Neutrophil (primary cell): ENCODE results near the gene CA10.

Experiments
- H3K27ac ChIP-seq: fragments of 200-600 bp; sonication (generic); 2 replicates; pipeline ENCODE4 v1.5.1; 2016; ENCODE audit warnings: mild to moderate bottlenecking, moderate library complexity
- H3K27me3 ChIP-seq: fragments of 200-600 bp; sonication (generic); 2 replicates; pipeline ENCODE4 v1.6.0; 2016; ENCODE audit warnings: mild to moderate bottlenecking
- H3K36me3 ChIP-seq: fragments of 200-600 bp; sonication (generic); 2 replicates; pipeline ENCODE4 v1.5.1; 2017
- H3K4me1 ChIP-seq, 2 experiments: fragments of 200-600 bp in 1 of 2; sonication (generic) in 1 of 2; 1 replicate in 1 of 2; 2 replicates in 1 of 2; pipeline versions ENCODE4 v1.5.1 to v1.6.1; 2013 to 2016; ENCODE audit warnings: low read depth in 1 of 2, low read length in 1 of 2, mild to moderate bottlenecking in 1 of 2, moderate library complexity in 1 of 2; ENCODE audit not compliant: control insufficient read depth in 1 of 2, insufficient read depth in 1 of 2
- H3K4me3 ChIP-seq, 2 experiments: fragments of 200-600 bp in 1 of 2; sonication (generic) in 1 of 2; 1 replicate in 1 of 2; 2 replicates in 1 of 2; pipeline ENCODE4 v1.5.1; 2013 to 2016; ENCODE audit warnings: low read depth in 1 of 2, low read length in 1 of 2, mild to moderate bottlenecking in 1 of 2, moderate library complexity in 1 of 2
- H3K9me3 ChIP-seq: fragments of 200-600 bp; sonication (generic); 2 replicates; pipeline ENCODE4 v1.5.1; 2016
- CTCF ChIP-seq: fragments of 200-600 bp; sonication (generic); IDR thresholded peaks from 2 replicates; pipeline ENCODE4 v1.5.1; 2016; ENCODE audit warnings: antibody characterized with exemption

Gene CA10

GRCh38 chr17:51642029-51642428 lies 516.5 kb downstream of the CA10 start:
- no peaks in the 10 kb centered on the region for H3K36me3 ChIP-seq
- no peak overlapping the region for H3K4me3 ChIP-seq
- H3K27me3 ChIP-seq = peaks cover 6% of the 10 kb centered on the region
- no peak overlapping the region for H3K27ac ChIP-seq
- H3K4me1 ChIP-seq = no peaks in the 10 kb centered on the region
- TF ChIP-seq CTCF = no peak
- H3K9me3 ChIP-seq = no peaks in the 10 kb centered on the region

- H3K9me3 ChIP-seq = no peaks in the 10 kb centered on the region
- H3K27ac ChIP-seq = no peak overlapping the region
- no peak for TF ChIP-seq CTCF
- peaks cover 6% of the 10 kb centered on the region for H3K27me3 ChIP-seq
- H3K36me3 ChIP-seq = no peaks in the 10 kb centered on the region
- H3K4me1 ChIP-seq = no peaks in the 10 kb centered on the region
- no peak overlapping the region for H3K4me3 ChIP-seq
Measured at GRCh38 chr17:51640108-51640622, 518.3 kb downstream of the CA10 start.

GRCh38 chr17:51638971-51639370 lies 519.5 kb downstream of the CA10 start:
- no peak for TF ChIP-seq CTCF
- H3K27me3 ChIP-seq = peaks cover 6% of the 10 kb centered on the region
- no peaks in the 10 kb centered on the region for H3K4me1 ChIP-seq
- H3K36me3 ChIP-seq = no peaks in the 10 kb centered on the region
- no peak overlapping the region for H3K27ac ChIP-seq
- H3K9me3 ChIP-seq = no peaks in the 10 kb centered on the region
- no peak overlapping the region for H3K4me3 ChIP-seq

GRCh38 chr17:51636291-51636690 lies 522.2 kb downstream of the CA10 start:
- Histone ChIP-seq H3K27me3 (no peaks in the 10 kb centered on the region), H3K27ac (no peak overlapping the region), H3K4me3 (no peak overlapping the region), H3K9me3 (no peaks in the 10 kb centered on the region), H3K36me3 (no peaks in the 10 kb centered on the region), H3K4me1 (no peaks in the 10 kb centered on the region)
- TF ChIP-seq CTCF = no peak

GRCh38 chr17:51630101-51630671 lies 528.3 kb downstream of the CA10 start:
- Histone ChIP-seq H3K36me3 (no peaks in the 10 kb centered on the region), H3K9me3 (no peaks in the 10 kb centered on the region), H3K27ac (no peak overlapping the region), H3K4me3 (no peak overlapping the region), H3K4me1 (no peaks in the 10 kb centered on the region), H3K27me3 (no peaks in the 10 kb centered on the region)
- TF ChIP-seq CTCF = no peak
